Pancreas (tissue), 10 donors: ENCODE results near the gene PIK3R2. TPM values are rescaled to one million over a fixed set of nuclear protein-coding genes. Genes with fewer than 3 reads are reported as not detected.

Source experiments
- ATAC-seq, 4 donors: fragments of 200-7000 bp; cut with Tn5 transposase; one replicate each; pipeline versions ENCODE4 v1.8.0 to v1.9.1; 2020; ENCODE audit warnings: mild to moderate bottlenecking in 4 of 4, moderate library complexity in 4 of 4
- DNase-seq, 6 donors: peaks; one replicate each; pipeline ENCODE4 v3.0.0-alpha.2; 2020
- FAIRE-seq: peaks from 2 replicates; lab custom pipeline; 2012; peaks lifted over from hg19 to GRCh38; lab: Jason Lieb, UNC
- H3K27ac ChIP-seq, 4 donors: fragments of 200-600 bp; sonication (generic); 1 replicate in 3 of 4; 2 replicates in 1 of 4; pipeline versions ENCODE4 v1.5.0 to v1.8.0; 2020
- H3K27me3 ChIP-seq, 4 donors: fragments of 200-600 bp; one replicate each; pipeline ENCODE4 v1.8.0; 2021
- H3K36me3 ChIP-seq, 3 donors: fragments of 200-600 bp; sonication (generic) in 1 of 3; one replicate each; pipeline versions ENCODE4 v1.5.0 to v1.8.0; 2020 to 2021
- H3K4me1 ChIP-seq, 3 donors: fragments of 200-600 bp; one replicate each; pipeline ENCODE4 v1.8.0; 2021
- H3K4me3 ChIP-seq, 4 donors: fragments of 200-600 bp; sonication (generic) in 2 of 4; one replicate each; pipeline versions ENCODE4 v1.5.0 to v1.8.0; 2020 to 2021
- H3K9me3 ChIP-seq, 4 donors: fragments of 200-600 bp; one replicate each; pipeline ENCODE4 v1.8.0; 2021
- WGBS, 2 donors: extraction: QIAGEN DNeasy Blood & Tissue Kit; methylation state at CpG; one replicate each; pipeline ENCODE4 v1.1.7; 2013; 5-methylcytosine and 5-hydroxymethylcytosine counted together
- intact Hi-C, 3 donors: fragments of 100-400 bp; cut with DNase I; formaldehyde crosslinking; loops; one replicate each; pipeline versions ENCODE4 v1.11.1 to v1.14.2; 2022
- polyA plus RNA-seq, 2 donors: library from polyadenylated mRNA; stranded (reverse); fragments of 200-250 nt; gene quantifications; one replicate each; pipeline ENCODE4 v1.2.3, GENCODE V29; 2013
- total RNA-seq, 6 donors: library from RNA; stranded (reverse); fragmentation: NEBNext Ultra II Directional in 4 of 6; extraction: Animal tissue kit (Norgen Biotek cat#: 25700) in 4 of 6; gene quantifications; one replicate each; pipeline versions ENCODE4 v1.2.1 to v1.2.4, GENCODE V29; 2021 to 2023
- TF ChIP-seq, protein P1 (sequence below), 4 donors: fragments of 200-600 bp; sonication (generic) in 3 of 4; IDR thresholded peaks; one replicate each; pipeline versions ENCODE4 v1.5.0 to v1.8.0; 2021; ENCODE audit warnings: antibody characterized with exemption in 4 of 4
- donor health status: healthy with polysubstance abuse.
- donor health status: DM: no; HTN: no; CAD: no; lungs with moderate emphysema.
- donor health status: DM: no; HTN: no; CAD: no.
- donor health status: control.
- donor health status: control.
- donor health status: Bipolar disorder and iron deficiency.
- donor health status: DM: yes; HTN: yes; CAD: no.
- donor health status: DM: no; HTN: no; CAD: no.
- donor health status: DM: no; HTN: no; CAD: no.
- donor health status: DM: yes; HTN: yes; CAD: no.

The PIK3R2 gene
- total and polyA plus RNA-seq, 8 donors: 4.3 to 21.2 (median 11.9) TPM

DNA sequence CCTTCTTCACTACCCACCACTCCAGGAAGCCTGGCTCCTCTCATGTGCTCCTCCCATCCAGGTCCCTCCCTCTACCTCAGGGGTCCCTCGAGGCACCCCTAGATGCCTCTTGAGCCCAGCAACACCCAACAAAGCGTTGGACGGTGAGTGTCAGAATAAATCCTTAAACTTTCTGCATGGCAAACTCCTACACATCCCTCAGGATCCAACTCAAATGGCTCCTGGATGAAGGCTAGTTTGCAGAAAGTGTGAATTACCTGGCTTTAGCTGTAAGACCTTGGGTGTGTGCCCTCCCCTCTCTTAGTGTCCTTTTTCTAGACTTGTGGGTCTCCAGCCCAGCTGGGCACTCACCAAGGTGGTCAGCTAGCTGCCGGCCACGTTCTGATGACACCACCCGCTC is 45.4 kb downstream of the PIK3R2 start:
- Histone ChIP-seq H3K27me3 (no peaks in the 10 kb centered on the region), H3K9me3 (no peaks in the 10 kb centered on the region), H3K4me1 (peaks cover 0 to 15% (median 9%) of the 10 kb centered on the region in 3 donors), H3K36me3 (no peaks in the 10 kb centered on the region), H3K27ac (no peak overlapping the region), H3K4me3 (no peak overlapping the region)
- intact Hi-C loops: no loop called here
- FAIRE-seq (no peak), ATAC-seq (no peak), DNase-seq (no peak)
- TF ChIP-seq, protein P1, sequence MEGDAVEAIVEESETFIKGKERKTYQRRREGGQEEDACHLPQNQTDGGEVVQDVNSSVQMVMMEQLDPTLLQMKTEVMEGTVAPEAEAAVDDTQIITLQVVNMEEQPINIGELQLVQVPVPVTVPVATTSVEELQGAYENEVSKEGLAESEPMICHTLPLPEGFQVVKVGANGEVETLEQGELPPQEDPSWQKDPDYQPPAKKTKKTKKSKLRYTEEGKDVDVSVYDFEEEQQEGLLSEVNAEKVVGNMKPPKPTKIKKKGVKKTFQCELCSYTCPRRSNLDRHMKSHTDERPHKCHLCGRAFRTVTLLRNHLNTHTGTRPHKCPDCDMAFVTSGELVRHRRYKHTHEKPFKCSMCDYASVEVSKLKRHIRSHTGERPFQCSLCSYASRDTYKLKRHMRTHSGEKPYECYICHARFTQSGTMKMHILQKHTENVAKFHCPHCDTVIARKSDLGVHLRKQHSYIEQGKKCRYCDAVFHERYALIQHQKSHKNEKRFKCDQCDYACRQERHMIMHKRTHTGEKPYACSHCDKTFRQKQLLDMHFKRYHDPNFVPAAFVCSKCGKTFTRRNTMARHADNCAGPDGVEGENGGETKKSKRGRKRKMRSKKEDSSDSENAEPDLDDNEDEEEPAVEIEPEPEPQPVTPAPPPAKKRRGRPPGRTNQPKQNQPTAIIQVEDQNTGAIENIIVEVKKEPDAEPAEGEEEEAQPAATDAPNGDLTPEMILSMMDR (IDR thresholded peaks at IDR 0.05): no peak
- WGBS, 2 donors: 84 to 89% methylated on average over 6 of the region's 6 CpGs

DNA sequence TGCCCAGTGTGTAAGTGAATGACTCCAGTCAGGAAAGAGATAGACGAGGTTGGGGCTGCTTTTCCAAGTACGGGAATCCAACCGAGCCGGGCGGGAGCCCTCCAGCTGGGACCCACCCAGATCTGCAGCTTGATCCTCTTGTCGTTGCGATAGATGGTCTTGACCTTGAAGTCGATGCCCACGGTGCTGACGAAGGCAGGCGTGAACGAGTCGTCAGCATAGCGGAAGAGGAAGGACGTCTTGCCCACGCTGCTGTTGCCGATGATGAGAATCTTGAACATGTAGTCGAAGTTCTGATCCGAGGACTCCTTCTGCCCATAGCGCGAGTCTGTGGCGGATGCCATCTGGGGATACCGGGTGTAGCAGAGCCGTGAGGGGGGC is 49.4 kb downstream of the PIK3R2 start:
- DNase-seq (no peak), FAIRE-seq (no peak), ATAC-seq (no peak)
- H3K9me3 ChIP-seq: no peaks in the 10 kb centered on the region
- no peak overlapping the region for H3K27ac ChIP-seq
- no peaks in the 10 kb centered on the region for H3K36me3 ChIP-seq
- no peak overlapping the region for H3K4me3 ChIP-seq
- peaks cover 0 to 3% (median 0%) of the 10 kb centered on the region in 3 donors for H3K4me1 ChIP-seq
- no peaks in the 10 kb centered on the region for H3K27me3 ChIP-seq
- intact Hi-C loops: no loop called here
- WGBS, 2 donors: 82 to 84% methylated on average over 24 of the region's 24 CpGs
- TF ChIP-seq, protein P1 (IDR thresholded peaks at IDR 0.05): no peak

DNA sequence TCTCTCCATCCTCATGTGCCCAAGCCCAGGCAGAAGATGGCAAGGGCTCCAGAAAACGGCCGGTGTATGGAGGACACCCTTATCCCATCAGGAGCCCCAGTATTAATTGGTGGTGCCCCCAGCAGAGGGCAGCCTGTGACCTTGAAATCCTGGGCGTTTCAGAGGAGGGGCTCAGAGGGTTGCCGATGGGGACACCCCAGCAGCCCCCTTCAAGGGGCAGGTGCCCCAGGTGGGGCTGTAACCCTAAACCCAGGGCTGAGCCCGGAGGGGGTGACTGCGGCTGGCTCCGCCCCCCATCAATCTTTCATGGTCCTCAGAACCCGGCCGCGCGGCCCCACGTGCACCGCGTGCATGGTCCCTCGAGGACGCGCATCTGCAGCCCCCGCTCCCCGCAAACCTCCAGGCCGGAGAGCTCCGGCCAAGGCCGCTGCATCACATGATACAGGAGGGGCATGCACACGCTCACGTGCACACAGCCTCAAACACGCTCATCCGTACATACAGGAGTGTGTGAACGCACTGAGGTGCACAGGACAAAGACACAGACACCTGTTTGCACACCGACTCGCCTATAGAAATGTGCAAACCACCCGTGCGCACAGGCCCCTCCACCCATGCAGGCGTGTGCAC is 49.9 kb downstream of the PIK3R2 start:
- intact Hi-C loops: no loop called here

DNA sequence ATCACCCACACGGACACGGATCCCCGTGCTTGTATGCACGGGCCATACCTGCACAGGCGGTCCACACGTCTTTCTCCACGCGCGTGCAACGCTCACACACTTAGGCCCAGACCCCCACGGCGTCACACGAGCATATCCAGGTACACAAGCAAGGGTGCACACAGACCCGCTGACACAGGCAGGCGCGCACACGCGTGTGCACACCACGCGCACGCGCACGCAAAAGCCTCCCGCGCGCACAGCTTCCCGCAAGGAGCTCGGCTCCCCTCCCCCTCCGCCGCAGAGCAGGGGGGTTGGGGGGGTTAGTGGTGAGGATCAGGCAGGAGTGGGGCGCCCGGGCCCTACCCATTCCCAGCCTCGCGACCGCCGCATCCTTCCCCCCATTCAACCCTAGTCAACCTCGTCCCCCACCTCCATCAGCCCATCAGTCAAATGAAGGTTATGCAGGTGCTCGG is 50.5 kb downstream of the PIK3R2 start:
- FAIRE-seq (no peak), DNase-seq (peak in 3 of 6 donors; percentile 55 to 86 (median 68)), ATAC-seq (peak; percentile 3 to 14 (median 4))
- WGBS, 2 donors: 1% methylated on average over 31 to 37 of the region's 38 CpGs
- H3K4me1 ChIP-seq: peaks cover 0 to 3% (median 0%) of the 10 kb centered on the region in 3 donors
- intact Hi-C loops: no loop called here
- no peaks in the 10 kb centered on the region for H3K9me3 ChIP-seq
- no peaks in the 10 kb centered on the region for H3K36me3 ChIP-seq
- peak overlapping the region; percentile 30 to 59 (median 49) for H3K4me3 ChIP-seq
- TF ChIP-seq, protein P1 (IDR thresholded peaks at IDR 0.05): no peak
- no peaks in the 10 kb centered on the region for H3K27me3 ChIP-seq
- H3K27ac ChIP-seq: peak overlapping the region in 1 of 4 donors; percentile 45

More for the DNA sequence above, 49.9 kb downstream of the PIK3R2 start:
- DNase-seq: peak in 4 of 6 donors; percentile 45 to 82 (median 64)
- Histone ChIP-seq H3K36me3 (no peaks in the 10 kb centered on the region), H3K27ac (no peak overlapping the region), H3K9me3 (no peaks in the 10 kb centered on the region), H3K4me3 (peak overlapping the region; percentile 30 to 59 (median 49)), H3K4me1 (peaks cover 0 to 3% (median 0%) of the 10 kb centered on the region in 3 donors), H3K27me3 (no peaks in the 10 kb centered on the region)
- WGBS, 2 donors: 6 to 7% methylated on average over 32 of the region's 32 CpGs
- ATAC-seq: no peak
- no peak for FAIRE-seq
- TF ChIP-seq, protein P1 (IDR thresholded peaks at IDR 0.05): no peak

DNA sequence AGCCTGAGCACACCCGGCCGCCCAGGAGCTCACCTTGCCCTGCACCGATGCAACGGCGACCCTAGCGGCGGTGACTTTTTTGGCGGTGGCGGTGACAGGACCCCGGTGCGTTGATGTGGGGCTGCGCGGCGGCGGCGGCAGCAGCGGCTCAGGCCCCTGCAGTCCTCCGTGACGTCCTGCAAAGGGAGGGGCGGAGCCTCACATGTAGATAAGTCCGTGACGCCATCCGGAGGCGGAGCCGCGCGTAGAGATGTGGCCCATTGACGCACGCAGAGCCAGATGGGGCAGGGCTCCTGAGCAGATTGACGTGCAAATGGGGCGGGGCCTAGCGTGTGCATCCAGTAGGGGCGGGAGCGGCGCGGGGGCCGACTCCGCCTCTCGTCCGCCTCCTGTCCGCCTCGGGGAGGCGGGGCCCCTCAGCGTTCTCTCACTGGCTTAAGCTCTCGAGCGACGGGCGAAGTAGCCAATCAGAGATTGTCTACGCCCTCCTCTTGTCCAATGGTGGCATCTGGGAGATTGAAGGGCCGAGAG is 51.0 kb downstream of the PIK3R2 start, which contains the start of gene RAB3A:
RAB3A (minus strand) TSS at position 180 of the 531 bp plus-strand sequence. CDS start 1,302 bp downstream, outside the sequence.
- TF ChIP-seq, protein P1 (IDR thresholded peaks at IDR 0.05): no peak
- ATAC-seq (peak; percentile 90 to 95 (median 94)), FAIRE-seq (peak; percentile 93), DNase-seq (peak; percentile 99 to 100 (median 100))
- peak within 1 kb of the TSS; percentile 44 to 59 (median 52) for H3K4me3 ChIP-seq
- peak within 1 kb of the TSS; percentile 60 to 89 (median 87) for H3K27ac ChIP-seq
- H3K9me3 ChIP-seq: no peaks in the 10 kb centered on the region
- H3K4me1 ChIP-seq: peaks cover 0 to 3% (median 0%) of the 10 kb centered on the region in 3 donors
- H3K27me3 ChIP-seq: no peaks in the 10 kb centered on the region
- no peaks in the 10 kb centered on the region for H3K36me3 ChIP-seq
- 0 to 1% methylated on average over 50 of the region's 50 CpGs for WGBS, 2 donors
- intact Hi-C loops: no loop called here
